Fibroblast of pulmonary artery (primary cell): ENCODE data around the gene RHOU.

ENCODE experiments used
- DNase-seq: peaks from one replicate; pipeline ENCODE4 v3.0.0-alpha.2; 2010; ENCODE audit warnings: low read depth
- H3K4me3 ChIP-seq: replicated peaks from 2 replicates; pipeline ENCODE4 v1.5.1; 2011; ENCODE audit warnings: low read depth, mild to moderate bottlenecking, control low read depth, low read length, moderate library complexity
- CTCF ChIP-seq: IDR thresholded peaks from 2 replicates; pipeline ENCODE4 v1.5.1; 2011; ENCODE audit warnings: mild to moderate bottlenecking, control low read depth, low read length, inconsistent platforms; ENCODE audit errors: missing control alignments

The RHOU gene

GRCh38 chr1:228781809-228782661 is 46.8 kb downstream of the RHOU start:
- no peak for DNase-seq
- no peak for TF ChIP-seq CTCF
- H3K4me3 ChIP-seq, result no peak overlapping the region

GRCh38 chr1:228782662-228783417 is 47.6 kb downstream of the RHOU start:
- TF ChIP-seq CTCF, result no peak
- H3K4me3 ChIP-seq, result no peak overlapping the region
- peak; percentile 69 for DNase-seq

- H3K4me3 ChIP-seq, result no peak overlapping the region
- DNase-seq, result no peak
- TF ChIP-seq CTCF, result no peak
Observed at GRCh38 chr1:228783418-228784040, 48.2 kb downstream of the RHOU start.

GRCh38 chr1:228784181-228784580 is 48.9 kb downstream of the RHOU start:
- no peak for DNase-seq

GRCh38 chr1:228785366-228786330 is 50.4 kb downstream of the RHOU start:
- no peak for DNase-seq
- no peak overlapping the region for H3K4me3 ChIP-seq
- no peak for TF ChIP-seq CTCF

More at GRCh38 chr1:228784181-228784580, 48.9 kb downstream of the RHOU start:
- H3K4me3 ChIP-seq, result no peak overlapping the region
- TF ChIP-seq CTCF, result no peak
